K562 (cell line): ENCODE measurements around the gene NCCRP1. TPM values are rescaled to one million over a fixed set of nuclear protein-coding genes. Genes with fewer than 3 reads are reported as not detected.

Experiments
- ATAC-seq: fragments of 200-7000 bp; cut with Tn5 transposase; 3 replicates; pipeline ENCODE4 v1.9.1; 2020; ENCODE audit warnings: moderate library complexity
- BruUV-seq: library from RNA; stranded (reverse); fragments of 400-500 nt; replicated peaks from 2 replicates; lab custom pipeline; 2021; lab: Mats Ljungman, UMichigan
- CTCF ChIA-PET: fragments of 300-600 bp; formaldehyde crosslinking; extraction: SDS; loops from one replicate; lab custom pipeline; 2021; ENCODE audit warnings: low intra/inter-chr PET ratio; lab: Yijun Ruan, JAX
- POLR2A ChIA-PET: fragments of 300-600, 350-650 bp; sonication (Branson Sonifier 250); formaldehyde crosslinking; extraction: SDS; loops from one replicate; lab custom pipeline; 2021; ENCODE audit warnings: antibody characterized with exemption, inconsistent platforms; lab: Yijun Ruan, JAX
- DNase-seq, 4 experiments: peaks; one replicate each; pipeline versions ENCODE4 v3.0.0 to v3.0.0-alpha.2; 2011 to 2018; ENCODE audit warnings: low spot score in 3 of 4, mixed read lengths in 3 of 4; ENCODE audit errors: extremely low read depth in 1 of 4
- FAIRE-seq: peaks from 2 replicates; lab custom pipeline; 2011; peaks lifted over from hg19 to GRCh38; lab: Jason Lieb, UNC
- H2AFZ ChIP-seq: 2 replicates; pipeline ENCODE4 v1.6.0; 2011; ENCODE audit warnings: low read depth, low read length, control low read depth, inconsistent platforms
- H3K27ac ChIP-seq: fragments of 200-600 bp; 3 replicates; pipeline ENCODE4 v1.8.0; 2011; ENCODE audit warnings: low read depth, mild to moderate bottlenecking, control low read depth, inconsistent platforms, low read length, moderate library complexity, mixed read lengths; ENCODE audit errors: extremely low read depth
- H3K27me3 ChIP-seq, 2 experiments: fragments of 300-600 bp in 1 of 2; 2 replicates in 1 of 2; 3 replicates in 1 of 2; pipeline versions ENCODE4 v1.6.0 to v1.8.0; 2011; ENCODE audit warnings: inconsistent platforms in 2 of 2, low read length in 2 of 2, mild to moderate bottlenecking in 1 of 2, mixed read lengths in 1 of 2, moderate library complexity in 1 of 2; ENCODE audit not compliant: control insufficient read depth in 2 of 2, insufficient read depth in 2 of 2
- H3K36me3 ChIP-seq: fragments of 300-600 bp; 3 replicates; pipeline ENCODE4 v1.8.0; 2011; ENCODE audit warnings: mild to moderate bottlenecking, low read length, inconsistent platforms; ENCODE audit not compliant: control insufficient read depth, insufficient read depth
- H3K4me1 ChIP-seq, 2 experiments: fragments of 200-600 bp in 1 of 2; replicated peaks in 1 of 2; 2 replicates in 1 of 2; 3 replicates in 1 of 2; pipeline versions ENCODE4 v1.5.1 to v1.8.0; 2011; ENCODE audit warnings: inconsistent platforms in 2 of 2, low read length in 2 of 2, mild to moderate bottlenecking in 1 of 2, mixed read lengths in 1 of 2, moderate library complexity in 1 of 2; ENCODE audit not compliant: control insufficient read depth in 2 of 2, insufficient read depth in 2 of 2
- H3K4me2 ChIP-seq: 2 replicates; pipeline ENCODE4 v1.6.1; 2011; ENCODE audit warnings: low read length, control low read depth, inconsistent platforms, mixed read lengths; ENCODE audit not compliant: insufficient read depth
- H3K4me3 ChIP-seq: fragments of 200-600 bp; sonication (generic), shearing (Covaris generic); 2 replicates; pipeline ENCODE4 v1.5.1; 2016; ENCODE audit warnings: control low read depth, inconsistent platforms
- H3K79me2 ChIP-seq: fragments of 200-600 bp; 3 replicates; pipeline ENCODE4 v1.8.0; 2011; ENCODE audit warnings: low read length, inconsistent platforms; ENCODE audit not compliant: control insufficient read depth, insufficient read depth
- H3K9ac ChIP-seq, 2 experiments: 2 replicates each; pipeline versions ENCODE4 v1.6.0 to v1.6.1; 2011; ENCODE audit warnings: low read depth in 2 of 2, low read length in 2 of 2, control low read depth in 1 of 2, inconsistent platforms in 1 of 2, mild to moderate bottlenecking in 1 of 2, mixed read lengths in 1 of 2; ENCODE audit not compliant: insufficient read depth in 1 of 2
- H3K9me1 ChIP-seq: one replicate; pipeline ENCODE4 v1.6.0; 2011; ENCODE audit warnings: inconsistent platforms, mild to moderate bottlenecking, low read length, moderate library complexity; ENCODE audit not compliant: control insufficient read depth, insufficient read depth
- H3K9me3 ChIP-seq: replicated peaks from 2 replicates; pipeline ENCODE4 v1.5.1; 2011; ENCODE audit warnings: low read depth, low read length, inconsistent platforms; ENCODE audit not compliant: control insufficient read depth, insufficient read depth
- H4K20me1 ChIP-seq: replicated peaks from 2 replicates; pipeline ENCODE4 v1.6.1; 2011; ENCODE audit warnings: low read length, inconsistent platforms, mixed read lengths; ENCODE audit not compliant: control insufficient read depth, insufficient read depth
- E2F3 ChIP-seq: fragments of 250-450 bp; sonication (Bioruptor Pico); IDR thresholded peaks from 2 replicates; pipeline ENCODE4 v1.4.0; 2020; ENCODE audit warnings: mild to moderate bottlenecking
- GABPB1 ChIP-seq: sonication (generic); formaldehyde crosslinking; IDR thresholded peaks from 2 replicates; pipeline ENCODE4 v1.8.0; 2022; ENCODE audit warnings: mild to moderate bottlenecking, missing genetic modification reagents
- GATA2 ChIP-seq: sonication (generic); formaldehyde crosslinking; IDR thresholded peaks from 2 replicates; pipeline ENCODE4 v1.4.0; 2020; ENCODE audit warnings: mild to moderate bottlenecking, missing genetic modification reagents
- HNRNPL ChIP-seq: fragments of 200-400 bp; formaldehyde crosslinking; IDR thresholded peaks from 2 replicates; pipeline ENCODE4 v1.6.1; 2017; ENCODE audit warnings: low read depth, mild to moderate bottlenecking, low read length
- ID3 ChIP-seq, 2 experiments: fragments of 250-450 bp in 1 of 2; fragments of 450-650 bp in 1 of 2; sonication (Bioruptor Pico) in 1 of 2; IDR thresholded peaks; 2 replicates each; pipeline versions ENCODE4 v1.6.1 to v1.8.0; 2016 to 2021; ENCODE audit warnings: mild to moderate bottlenecking in 2 of 2, moderate library complexity in 2 of 2, missing compliant biosample characterization in 1 of 2, missing genetic modification characterization in 1 of 2
- IRF2 ChIP-seq: sonication (generic); formaldehyde crosslinking; IDR thresholded peaks from 2 replicates; pipeline ENCODE4 v1.8.1; 2022; ENCODE audit warnings: mild to moderate bottlenecking, missing genetic modification reagents
- REST ChIP-seq, 2 experiments: fragments of 450-650 bp; formaldehyde crosslinking in 1 of 2; IDR thresholded peaks; 2 replicates each; pipeline versions ENCODE4 v1.4.0 to v1.6.1; 2014 to 2020; ENCODE audit warnings: mild to moderate bottlenecking in 2 of 2, borderline replicate concordance in 1 of 2, low read depth in 1 of 2
- ZNF140 ChIP-seq: fragments of 250-450 bp; sonication (Bioruptor Pico); IDR thresholded peaks from 2 replicates; pipeline ENCODE4 v1.8.0; 2021; ENCODE audit warnings: moderate library complexity, mild to moderate bottlenecking, inconsistent platforms
- WGBS: fragments of 100-300 bp; shearing (Covaris generic); methylation state at CpG from one replicate; pipeline ENCODE4 v1.1.6; 2016; ENCODE audit warnings: low coverage, mixed read lengths; ENCODE audit not compliant: insufficient coverage; ENCODE audit errors: missing lambda C conversion rate; 5-methylcytosine and 5-hydroxymethylcytosine counted together
- in situ Hi-C: fragments of 300-500 bp; cut with MboI; formaldehyde crosslinking; loops from 4 replicates; pipeline ENCODE4 v1.15.0; 2018; ENCODE audit warnings: inconsistent platforms, mixed read lengths
- intact Hi-C: fragments of 100-400 bp; cut with micrococcal nuclease; formaldehyde crosslinking; loops from 2 replicates; pipeline ENCODE4 v1.14.2; 2022
- polyA plus RNA-seq, 8 experiments: library from polyadenylated mRNA; depleted of rRNA in 4 of 8; stranded (reverse) in 5 of 8; unstranded in 3 of 8; fragments of >200 nt; fragmentation: Nextera tagmentation in 2 of 8; fragmentation: Illumina TruSeq in 1 of 8; extraction: Ambion mirVana in 2 of 8; extraction: Trizol in 1 of 8; gene quantifications; 2 replicates each; pipeline versions ENCODE4 v1.2.1 to v1.2.3, GENCODE V29; 2011 to 2014; ENCODE audit warnings: inconsistent platforms in 1 of 8, missing spikeins in 1 of 8
- total RNA-seq, 7 experiments: library from RNA; depleted of rRNA in 6 of 7; stranded (reverse); fragments of >200 nt in 6 of 7; fragmentation: Illumina TruSeq in 2 of 7; extraction: Trizol in 2 of 7; gene quantifications; 2 replicates each; pipeline versions ENCODE4 v1.2.1 to v1.2.3, GENCODE V29; 2011 to 2021; ENCODE audit warnings: low replicate concordance in 1 of 7

Gene NCCRP1
- total and polyA plus RNA-seq, 9 of the 15 experiments (the other 6 are each of a cell fraction or from before 2014, with no cell fraction given), result 0.05 TPM; not detected in 8

- in situ Hi-C loops, result no loop called here
- Histone ChIP-seq H3K4me2 (peak within 1 kb of the TSS; percentile 42), H3K4me3 (no peak within 1 kb of the TSS), H3K36me3 (no peaks in the 10 kb centered on the region), H3K79me2 (no peaks in the 10 kb centered on the region), H3K9me1 (no peaks in the 10 kb centered on the region), H4K20me1 (no peaks in the 10 kb centered on the region; the same call in 1 of the 2 replicates), H3K4me1 (peaks cover 24 to 57% of the 10 kb centered on the region in 2 experiments), H3K9ac (peak within 1 kb of the TSS; percentile 10 to 75; a peak in 2 of 4 replicates), H3K27ac (peak within 1 kb of the TSS; percentile 45), H3K27me3 (no peaks in the 10 kb centered on the region), H2AFZ (peak within 1 kb of the TSS; percentile 54), H3K9me3 (no peaks in the 10 kb centered on the region)
- POLR2A ChIA-PET, result interaction anchor here (0.8 to 1.0 kb wide), 3 partner anchors 10 to 82 kb away, joined by 3 to 4 read pairs (median 3); no protein-coding TSS in a partner anchor
- CTCF ChIA-PET, result no interaction called here
- FAIRE-seq, result no peak
- no TSS peak for BruUV-seq
- no peak for ATAC-seq
- 86% methylated on average over 49 of the region's 57 CpGs for WGBS
- intact Hi-C loops, result no loop called here
- DNase-seq, result no peak
- no peak for TF ChIP-seq GATA2 (CRISPR knock-in tag)
- TF ChIP-seq ZNF140, result no peak
- TF ChIP-seq HNRNPL, result peak; percentile 55; the same call in 1 of the 2 replicates
- no peak for TF ChIP-seq IRF2
- TF ChIP-seq GABPB1 (CRISPR knock-in tag), result 0 out of 2 replicates have a peak, but pooled peaks have one; percentile 0
- no peak for TF ChIP-seq ID3 (CRISPR knock-in tag; IDR thresholded peaks at IDR 0.05)
- 0 out of 2 replicates have a peak, but pooled peaks have one; percentile 25 for TF ChIP-seq ID3 (tag; IDR thresholded peaks at IDR 0.05)
- TF ChIP-seq REST (IDR thresholded peaks at IDR 0.05; ENCODE audit: borderline replicate concordance), result no peak
- TF ChIP-seq REST (CRISPR knock-in tag; IDR thresholded peaks at IDR 0.05; ENCODE audit: low read depth), result 0 out of 2 replicates have a peak, but pooled peaks have one; percentile 41
- TF ChIP-seq E2F3 (CRISPR knock-in tag), result 0 out of 2 replicates have a peak, but pooled peaks have one; percentile 38
These were observed 6.9 kb downstream of the NCCRP1 start, which contains the start of gene SYCN for GRCh38 chr19:39203372-39204341. Gene SYCN, minus strand, starts transcription at chr19:39204263. Its CDS starts 9 bp downstream, at chr19:39204254.
